Fibroblast of skin of back (primary cell): ENCODE data around the gene FAM53B. TPM values are rescaled to one million over a fixed set of nuclear protein-coding genes. Genes with fewer than 3 reads are reported as not detected.
"Not testable (repeated sequence)": the region's sequence is repeated elsewhere in the genome, so short reads cannot be mapped to it uniquely, and the experiment has no call there.

Experiments used
- DNase-seq: peaks from one replicate; pipeline ENCODE4 v3.0.0-alpha.2; 2013
- polyA plus RNA-seq, 2 experiments: library from polyadenylated mRNA; unstranded; fragments of 120-200 nt; gene quantifications; one replicate each; pipeline ENCODE4 v1.2.1, GENCODE V29; 2013; ENCODE audit not compliant: insufficient read length in 2 of 2

The FAM53B gene, protein sequence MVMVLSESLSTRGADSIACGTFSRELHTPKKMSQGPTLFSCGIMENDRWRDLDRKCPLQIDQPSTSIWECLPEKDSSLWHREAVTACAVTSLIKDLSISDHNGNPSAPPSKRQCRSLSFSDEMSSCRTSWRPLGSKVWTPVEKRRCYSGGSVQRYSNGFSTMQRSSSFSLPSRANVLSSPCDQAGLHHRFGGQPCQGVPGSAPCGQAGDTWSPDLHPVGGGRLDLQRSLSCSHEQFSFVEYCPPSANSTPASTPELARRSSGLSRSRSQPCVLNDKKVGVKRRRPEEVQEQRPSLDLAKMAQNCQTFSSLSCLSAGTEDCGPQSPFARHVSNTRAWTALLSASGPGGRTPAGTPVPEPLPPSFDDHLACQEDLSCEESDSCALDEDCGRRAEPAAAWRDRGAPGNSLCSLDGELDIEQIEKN
- 5.6 TPM for polyA plus RNA-seq (2013, experiment 1 of 2; ENCODE audit: insufficient read length)
- 4.7 TPM for polyA plus RNA-seq (2013, experiment 2 of 2; ENCODE audit: insufficient read length)

DNA sequence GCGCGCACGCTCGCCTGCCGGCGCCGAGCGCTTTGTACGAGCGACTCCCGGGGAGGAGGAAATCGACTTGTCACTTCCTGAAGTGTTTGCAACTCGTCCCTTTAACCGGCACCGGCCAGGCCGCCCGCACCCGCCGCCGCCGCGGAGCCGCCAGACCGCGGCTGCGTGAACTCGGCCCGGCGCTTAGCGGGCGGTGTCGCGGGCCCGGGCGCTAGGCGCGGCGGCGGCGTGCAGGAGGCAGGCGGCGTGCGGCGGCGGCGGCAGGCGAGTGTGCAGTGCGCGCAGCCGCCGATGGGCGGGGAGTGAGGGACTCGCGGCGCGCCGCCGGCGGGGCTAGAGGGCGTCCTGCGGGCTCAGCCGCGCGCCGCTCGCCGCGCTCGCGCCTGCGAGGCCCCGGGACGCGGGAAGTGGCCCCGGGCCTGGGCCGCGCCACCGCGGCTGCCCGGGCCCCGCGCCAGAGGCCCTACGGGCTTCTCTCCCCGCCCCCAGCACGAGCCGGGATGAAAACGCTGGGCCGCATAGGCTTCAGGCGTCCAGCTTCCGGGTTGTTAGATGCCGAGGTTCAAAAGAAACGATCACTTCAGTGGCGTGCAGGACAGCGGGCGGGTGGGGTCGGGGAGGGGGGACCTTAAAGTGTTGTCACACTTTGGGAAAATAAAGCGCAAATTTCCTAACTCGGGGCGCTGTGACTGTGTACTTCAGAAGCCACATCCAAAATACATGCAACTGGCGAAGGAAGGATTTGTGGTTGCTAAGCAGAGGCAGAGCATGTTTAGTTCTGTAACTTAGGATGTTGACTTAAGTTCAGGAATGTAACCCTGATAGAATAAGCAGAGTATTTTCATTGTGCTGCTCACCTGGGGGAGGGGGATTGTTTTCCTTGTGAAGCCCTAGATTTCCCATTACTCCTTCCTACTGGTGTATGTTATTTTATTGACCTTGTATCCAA is at the start of gene FAM53B:
TSS of gene FAM53B (minus strand) at position 277 of the 949 bp plus-strand sequence. CDS start 37,665 bp downstream, outside the sequence.
- DNase-seq = peak; percentile 80

DNA sequence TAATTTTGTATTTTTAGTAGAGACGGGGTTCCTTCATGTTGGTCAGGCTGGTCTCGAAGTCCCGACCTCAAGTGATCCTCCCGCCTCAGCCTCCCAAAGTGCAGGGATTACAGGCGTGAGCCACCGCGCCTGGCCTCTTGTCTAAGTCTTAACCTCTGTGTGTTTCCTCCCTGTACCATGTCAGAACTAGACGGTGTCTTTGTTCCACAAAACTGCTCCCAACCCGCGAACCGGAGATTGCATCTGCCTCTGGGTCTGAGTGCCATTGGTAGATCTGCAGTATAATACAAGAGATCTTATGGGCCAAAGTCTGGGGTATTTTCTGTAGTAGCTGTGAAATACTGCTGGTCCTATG is 48.8 kb upstream of the FAM53B start:
- DNase-seq = no peak

DNA sequence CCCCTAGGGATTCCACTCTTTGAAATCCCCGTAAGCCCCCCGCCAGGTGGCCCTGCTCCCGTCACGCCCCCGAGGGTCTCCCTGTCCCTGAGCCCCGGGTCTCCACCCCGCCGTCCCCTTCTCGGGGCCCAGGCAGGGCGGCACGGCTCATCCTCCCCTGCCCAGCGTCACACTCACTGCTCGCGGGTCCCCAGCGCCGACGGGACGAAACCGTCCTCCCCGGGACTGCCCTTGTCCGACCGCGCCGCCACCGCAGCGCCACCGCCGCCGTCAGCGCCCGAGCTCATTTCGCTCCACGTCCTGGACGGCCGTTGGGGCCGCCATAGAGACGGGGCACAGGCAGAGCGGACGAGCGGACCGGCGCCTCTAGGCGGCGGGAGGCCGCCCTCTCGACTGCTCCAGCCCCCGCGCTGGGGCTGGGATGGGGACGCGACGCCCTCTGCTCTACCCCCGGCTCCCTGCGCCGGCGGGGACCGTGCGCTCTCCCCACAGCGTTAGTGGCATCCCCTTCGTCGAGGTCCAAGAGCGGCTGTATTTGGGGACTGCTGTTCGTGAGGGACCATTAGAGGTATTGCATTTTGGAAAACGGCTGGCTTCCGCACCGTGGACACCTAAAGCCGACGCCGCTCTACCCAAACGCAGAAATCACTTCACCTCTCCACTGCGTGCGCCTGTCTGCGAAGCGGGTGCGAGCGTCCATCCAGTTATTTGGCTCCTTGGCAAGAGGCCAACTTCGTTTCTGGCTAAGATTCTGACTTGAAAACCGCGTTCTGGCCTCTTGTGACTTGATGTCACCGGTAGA is 47.6 kb upstream of the FAM53B start, which contains the start of gene EEF1AKMT2:
TSS of gene EEF1AKMT2 (minus strand) at position 341 of the 802 bp plus-strand sequence. CDS start at position 287, 54 bp downstream.
- DNase-seq = peak; percentile 87

DNA sequence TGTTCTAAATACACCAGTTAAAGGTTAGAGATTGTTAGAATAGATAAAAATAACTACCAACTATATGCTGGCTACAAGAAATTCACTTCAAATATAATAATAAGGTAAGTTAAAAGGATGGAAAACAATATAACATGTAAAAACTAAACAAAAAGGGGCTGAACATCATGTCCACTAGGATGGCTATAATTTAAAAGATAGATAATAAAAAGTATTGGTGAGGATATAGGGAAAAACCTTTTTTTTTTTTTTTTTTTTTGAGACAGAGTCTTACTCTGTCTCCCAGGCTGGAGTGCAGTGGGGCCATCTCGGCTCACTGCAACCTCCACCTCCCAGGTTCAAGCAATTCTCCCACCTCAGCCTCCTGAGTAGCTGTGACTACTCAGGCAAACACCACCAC is 38.7 kb upstream of the FAM53B start:
- DNase-seq = not testable (repeated sequence)

DNA sequence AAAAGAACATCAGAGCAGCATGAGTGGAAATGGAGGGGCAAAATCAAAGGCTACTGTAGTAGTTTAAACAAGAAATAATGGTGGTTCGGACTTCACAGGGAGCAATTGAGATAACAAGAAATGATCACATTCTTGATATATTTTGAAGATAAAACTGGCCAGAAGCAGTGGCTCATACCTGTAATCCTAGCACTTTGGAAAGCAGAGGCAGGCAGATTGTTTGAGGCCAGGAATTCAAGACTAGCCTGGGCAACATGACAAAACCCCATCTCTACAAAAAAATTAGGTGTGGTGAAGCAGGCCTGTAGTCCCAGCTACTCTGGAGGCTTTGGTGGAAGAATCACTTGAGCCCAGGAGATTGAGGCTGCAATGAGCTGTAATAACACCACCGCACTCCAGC is 24.6 kb upstream of the FAM53B start:
- no peak for DNase-seq

DNA sequence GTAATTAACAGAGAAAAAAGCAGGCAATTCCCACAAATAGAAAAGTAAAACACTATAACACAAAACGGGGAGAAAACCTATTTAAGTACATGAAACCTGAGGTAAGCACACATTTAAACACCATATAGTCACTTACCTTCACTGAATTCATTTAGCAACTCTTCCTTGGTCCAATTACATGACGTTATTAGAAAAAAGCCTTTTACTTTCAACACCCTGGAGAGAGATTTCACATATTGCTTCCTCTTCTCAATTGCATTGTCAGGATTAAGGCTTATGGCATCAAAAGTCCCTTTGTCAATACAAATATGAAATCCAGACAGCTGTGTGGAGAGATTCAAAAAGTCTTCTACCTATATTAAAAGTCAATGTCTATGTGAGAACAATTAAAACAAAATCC is 21.1 kb upstream of the FAM53B start:
- no peak for DNase-seq

DNA sequence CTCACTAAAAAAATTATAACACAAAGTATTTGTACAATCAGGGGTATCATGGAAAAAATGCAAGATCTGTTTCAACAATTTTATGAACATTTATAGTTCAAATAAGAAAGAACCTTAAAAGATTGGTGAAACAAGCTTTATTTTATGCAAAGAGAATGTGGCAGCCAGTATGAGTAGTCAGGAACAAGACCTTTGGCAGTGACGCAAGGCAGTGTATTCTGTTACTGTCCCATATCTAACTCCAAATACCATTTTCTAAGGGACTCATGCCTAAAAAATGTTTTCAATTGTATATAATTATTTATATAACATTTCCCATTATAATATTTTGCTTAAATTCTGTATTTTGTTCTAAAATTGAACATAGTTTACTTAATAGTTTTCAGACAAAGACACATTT is 19.1 kb upstream of the FAM53B start:
- DNase-seq = peak; percentile 46

DNA sequence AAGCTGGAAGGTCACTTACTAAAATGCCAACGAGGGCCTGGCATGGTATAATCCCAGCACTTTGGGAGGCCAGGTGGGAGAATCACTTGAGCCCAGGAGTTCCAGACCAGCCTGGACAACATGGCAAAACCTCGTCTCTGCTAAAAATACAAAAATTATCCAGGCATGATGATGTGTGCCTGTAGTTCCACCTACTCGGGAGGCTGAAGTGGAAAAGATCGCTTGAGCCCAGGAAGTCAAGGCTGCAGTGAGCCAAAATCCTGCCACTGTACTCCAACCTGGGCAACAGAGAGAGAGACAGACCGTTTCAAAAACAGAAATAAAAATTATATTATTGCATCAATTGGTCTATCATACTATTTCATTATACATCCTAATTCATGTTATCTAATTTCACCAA is 18.1 kb upstream of the FAM53B start:
- no peak for DNase-seq

DNA sequence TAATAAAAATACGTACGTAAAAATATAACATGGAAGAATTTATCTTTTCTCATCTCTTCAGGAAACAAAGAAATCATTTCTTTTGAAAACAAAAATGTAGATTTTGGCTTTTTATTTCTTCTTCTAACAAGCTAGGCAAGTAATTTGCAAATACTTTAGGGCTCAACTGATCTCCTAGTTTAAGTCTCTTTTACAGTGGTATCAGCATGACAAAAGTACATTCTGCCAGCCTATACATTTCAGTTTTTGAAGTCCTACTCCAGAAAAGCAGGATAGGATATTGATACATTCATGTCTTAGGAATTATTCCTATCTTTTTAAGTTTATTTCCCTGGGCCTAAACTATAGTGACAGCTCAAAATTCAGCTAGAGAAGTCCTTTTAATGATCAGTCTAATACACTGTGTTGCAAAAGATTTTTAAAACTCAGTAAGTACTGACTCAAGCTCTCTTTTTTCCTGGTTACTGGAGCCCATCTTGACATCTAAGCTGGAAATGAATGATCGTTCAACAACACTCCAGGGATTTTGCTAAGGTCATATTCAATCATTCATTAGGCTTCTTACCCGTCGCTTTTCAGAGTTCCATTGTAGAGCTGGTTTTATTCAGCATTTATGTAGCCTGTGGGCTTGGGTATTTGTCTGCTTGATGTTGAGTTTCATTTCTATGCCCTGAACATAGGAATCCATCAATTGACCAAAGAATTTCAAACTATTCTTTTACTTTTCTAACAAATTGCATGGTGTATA is 12.2 kb upstream of the FAM53B start:
- DNase-seq = no peak

DNA sequence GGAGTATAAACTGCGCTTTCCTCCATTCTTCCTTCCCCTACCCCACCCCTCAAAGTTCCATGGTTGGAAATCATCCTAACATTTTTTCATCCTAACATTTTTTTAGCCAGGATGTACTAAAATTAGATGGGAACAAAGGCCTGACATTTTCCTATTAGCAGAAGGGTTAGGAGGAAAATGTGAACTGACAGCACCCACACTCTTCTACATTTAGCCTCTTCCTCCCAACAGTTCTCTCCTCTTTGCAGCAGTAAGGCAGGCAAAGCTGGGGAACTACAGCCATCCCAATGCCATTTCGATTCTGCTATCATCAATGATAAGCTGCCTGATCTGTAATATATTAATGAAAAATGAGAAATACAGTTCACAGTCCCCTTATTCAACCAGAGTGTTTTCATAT is 11.4 kb upstream of the FAM53B start:
- DNase-seq = no peak

DNA sequence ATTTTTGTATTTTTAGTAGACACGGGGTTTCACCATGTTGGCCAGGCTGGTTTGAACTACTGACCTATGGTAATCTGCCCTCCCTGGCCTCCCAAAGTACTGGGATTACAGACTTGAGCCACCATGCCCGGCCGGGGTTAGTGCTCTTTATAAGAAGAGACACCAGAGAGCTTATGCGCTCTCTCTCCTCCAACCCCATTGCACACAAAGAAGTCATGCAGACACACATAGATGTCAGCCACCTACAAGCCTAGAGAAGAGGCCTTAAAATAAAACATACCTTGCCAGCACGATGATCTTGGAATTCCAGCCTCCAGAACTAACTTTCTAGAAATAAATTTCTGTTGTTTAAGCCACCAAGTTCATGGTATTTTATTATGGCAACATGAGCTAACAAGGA is 10.0 kb upstream of the FAM53B start:
- DNase-seq = no peak

DNA sequence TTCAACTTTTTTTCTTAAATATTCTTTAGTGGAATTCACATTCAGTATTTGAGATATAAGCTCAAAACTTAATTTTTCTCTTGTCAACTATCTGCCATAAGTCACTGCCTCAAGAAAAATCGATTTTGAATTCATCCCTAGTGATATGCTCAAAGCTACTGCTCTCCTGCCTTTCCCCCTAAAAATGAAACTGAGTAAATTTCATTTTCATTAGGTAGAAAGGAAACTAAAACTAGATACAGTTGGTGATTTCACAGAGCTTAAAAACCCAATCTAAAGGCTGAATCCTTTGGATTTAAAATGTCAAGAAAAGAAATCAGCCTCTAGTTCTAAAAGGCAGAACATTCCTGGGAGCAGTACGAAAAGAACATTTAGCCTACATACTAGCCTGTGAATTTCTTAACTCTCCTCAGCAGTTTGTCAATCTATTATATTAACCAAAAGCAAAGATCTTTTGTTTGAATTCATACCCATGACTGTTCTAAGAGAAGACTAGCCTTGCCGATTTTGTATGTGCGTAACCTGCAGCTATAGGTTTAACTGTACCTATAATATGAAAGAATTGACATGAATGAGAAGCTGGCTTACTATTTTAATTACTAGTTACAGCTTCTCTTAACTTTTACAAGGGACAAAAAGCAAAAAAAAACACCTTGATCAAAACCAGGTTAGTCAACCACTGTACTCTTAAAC is 4.9 kb upstream of the FAM53B start:
- no peak for DNase-seq

DNA sequence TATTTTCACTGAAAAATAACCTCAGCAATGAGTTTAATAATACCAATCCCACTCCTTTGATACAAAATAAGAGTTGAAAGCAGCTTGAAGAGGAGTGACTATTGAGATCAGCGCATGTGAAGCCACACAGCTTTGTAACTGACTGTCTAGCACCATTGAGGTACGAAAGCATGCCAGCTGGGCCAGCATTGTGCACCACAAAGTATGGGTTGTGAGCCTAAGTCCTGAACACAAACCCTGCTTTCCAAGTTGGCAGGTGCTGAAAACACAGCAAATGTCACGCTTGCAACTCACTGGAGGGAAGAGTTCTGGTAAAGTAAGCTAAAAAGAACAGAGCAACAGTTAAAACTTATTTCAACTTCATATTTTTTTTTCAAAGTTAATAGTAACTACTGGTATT is 4.0 kb upstream of the FAM53B start:
- DNase-seq = no peak

DNA sequence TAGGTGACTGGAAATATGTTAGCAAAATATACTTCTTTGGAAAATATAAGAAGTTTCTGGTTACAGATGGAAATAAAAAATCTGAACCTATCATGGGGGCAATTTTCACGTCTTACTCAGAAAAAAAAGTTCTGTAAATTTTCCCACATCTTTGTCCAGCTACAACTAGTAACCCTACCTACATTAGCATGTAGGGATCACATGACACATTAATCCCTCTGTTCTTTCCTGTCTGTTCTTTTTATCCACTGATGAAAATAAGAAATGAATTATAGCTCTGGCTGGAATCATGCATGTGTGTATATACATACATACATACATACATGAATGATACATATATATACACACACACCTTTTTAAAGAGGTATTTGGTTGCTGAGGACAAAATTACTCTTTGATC is 3.6 kb upstream of the FAM53B start:
- no peak for DNase-seq

DNA sequence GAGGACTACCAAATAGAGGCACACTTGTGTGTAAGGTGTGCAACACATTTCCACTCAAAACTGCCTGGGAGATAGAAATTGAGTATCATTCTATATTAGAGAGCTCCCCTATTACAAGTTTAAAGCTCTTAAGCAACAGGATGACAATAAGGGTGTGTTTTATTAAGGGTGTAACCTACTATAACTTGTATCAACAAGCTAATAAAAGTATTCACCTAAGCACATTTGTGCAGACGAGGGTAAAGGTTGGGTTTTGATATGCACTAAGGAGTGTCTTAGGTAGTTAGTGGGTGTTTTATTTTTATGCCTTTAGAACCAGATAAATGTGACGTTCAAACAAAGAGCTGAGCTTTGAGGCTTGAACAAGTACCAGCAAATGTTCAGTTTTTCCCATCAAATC is 2.8 kb upstream of the FAM53B start:
- no peak for DNase-seq

DNA sequence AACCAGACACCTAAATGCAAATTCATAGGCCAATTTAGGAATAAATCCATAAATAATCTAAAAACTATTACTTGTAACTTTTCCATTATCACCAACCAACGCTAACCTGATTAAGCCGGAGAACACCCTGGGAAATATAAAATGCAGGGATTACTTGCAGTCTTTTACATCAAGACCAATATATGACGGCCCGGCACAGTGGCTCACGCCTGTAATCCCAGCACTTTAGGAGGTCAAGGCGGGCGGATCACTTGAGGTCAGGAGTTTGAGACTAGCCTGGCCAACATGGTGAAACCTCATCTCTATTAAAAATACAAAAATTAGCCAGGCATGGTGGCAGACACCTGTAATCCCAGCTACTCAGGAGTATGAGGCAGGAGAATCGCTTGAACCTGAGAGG is 2.3 kb upstream of the FAM53B start:
- DNase-seq = not testable (repeated sequence)

DNA sequence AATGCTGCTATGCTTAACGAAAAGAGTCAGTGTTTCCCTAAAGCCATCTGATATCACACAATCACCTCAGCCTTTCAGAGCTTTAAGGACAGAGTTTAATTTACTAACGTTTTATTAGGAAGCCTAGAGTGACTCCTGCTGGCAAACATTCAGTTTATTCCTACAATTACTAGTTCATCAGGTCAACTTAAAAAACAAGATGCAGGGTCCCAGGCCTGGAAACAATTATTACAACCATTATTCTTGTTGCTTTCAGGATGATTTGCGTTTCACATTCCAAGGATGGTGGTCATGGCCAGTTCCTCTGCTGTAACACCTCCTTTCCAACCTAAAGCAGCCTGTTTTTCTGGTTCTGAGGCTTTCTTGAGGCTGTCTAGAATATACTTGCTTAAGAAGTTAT is 1.5 kb upstream of the FAM53B start:
- DNase-seq = peak; percentile 49

DNA sequence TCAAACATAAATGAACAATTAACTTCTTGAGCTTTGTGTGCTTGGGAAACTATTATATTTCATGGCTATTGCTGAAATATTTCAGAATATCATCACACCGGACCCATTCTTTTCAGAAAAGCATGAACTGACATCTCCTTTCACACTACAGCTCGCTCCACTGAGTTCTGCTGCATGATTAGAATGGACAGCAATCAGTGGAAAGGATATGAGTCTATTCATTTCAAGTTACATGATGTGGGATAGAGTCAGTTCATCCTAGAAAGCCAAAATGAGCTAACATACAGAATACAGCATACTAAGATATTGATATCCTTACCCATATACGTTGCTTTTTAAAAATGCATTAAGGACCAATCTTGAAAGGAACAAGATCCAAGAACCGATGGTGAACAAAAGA is 1.1 kb upstream of the FAM53B start:
- DNase-seq = no peak

DNA sequence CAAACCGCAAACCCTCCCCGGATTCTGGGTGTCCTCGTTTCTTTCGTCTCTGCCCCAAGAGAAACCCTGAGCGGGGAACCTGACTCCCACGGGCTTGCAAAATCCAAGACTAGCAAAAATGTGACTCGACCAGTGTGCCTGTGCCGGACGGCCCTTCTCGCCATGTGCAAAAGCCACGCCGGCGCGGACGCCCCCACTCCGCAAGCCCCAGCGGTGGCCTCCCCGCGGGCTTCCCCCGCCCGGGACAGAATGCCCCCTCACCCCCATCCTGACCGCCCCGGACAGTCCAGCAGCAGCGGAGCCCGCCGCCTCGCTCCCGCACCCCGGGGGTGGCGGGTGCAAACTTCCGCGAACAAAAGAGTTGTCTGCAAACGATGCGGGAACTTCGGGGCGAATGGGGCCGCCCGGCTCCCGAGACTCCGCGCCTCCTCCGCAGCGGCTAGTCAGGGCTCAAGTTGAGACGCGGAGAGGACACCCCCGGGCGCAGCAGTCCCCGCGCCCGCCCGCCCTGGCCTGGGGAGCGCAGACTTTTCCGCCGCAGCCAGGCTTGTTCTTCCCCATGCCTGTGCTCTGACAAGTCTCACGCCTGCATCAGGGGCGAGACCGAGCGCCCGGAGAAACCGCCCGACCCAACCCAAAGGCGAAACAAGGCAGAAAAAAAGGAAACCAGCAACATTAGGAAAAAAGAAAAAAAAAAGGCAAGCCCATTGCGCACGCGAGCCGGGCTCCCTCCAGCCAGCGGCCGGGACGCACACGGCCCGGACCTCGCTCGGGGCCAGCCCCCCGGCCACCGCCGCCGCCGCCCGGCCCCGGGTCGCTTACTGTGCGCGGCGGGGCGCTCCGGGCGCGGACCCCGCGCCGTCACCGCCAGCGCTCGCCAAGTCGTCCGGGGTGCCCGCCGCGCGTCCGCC is 732 bp downstream of the FAM53B start:
- DNase-seq = peak; percentile 33
